Measurements from ENCODE around the gene KEAP1.
A peak's percentile ranks its signal among the peaks of the same experiment; 100 is the strongest.

KEAP1 gene

GRCh38 chr19:10518444-10519361 is 15.5 kb upstream of the KEAP1 start:
- Histone ChIP-seq H3K4me3 (peak overlapping the region; percentile 56 to 74 (median 67)), H3K4me1 (peaks cover 24 to 66% (median 55%) of the 10 kb centered on the region in 10 experiments), H3K9me3 (replicated peaks in 1 of 11) (no peaks in the 10 kb centered on the region), H3K4me2 (peak overlapping the region; percentile 90 to 100 (median 97)), H3K27ac (peak overlapping the region in 2 of 11 experiments; percentile 3 to 20; a peak in 5 of 22 replicates), H3K36me3 (peaks cover 0 to 5% (median 0%) of the 10 kb centered on the region in 11 experiments; a peak in 2 of 22 replicates), H3K9ac (peak overlapping the region in 9 of 11 experiments; percentile 6 to 78 (median 69); a peak in 15 of 22 replicates), H3K27me3 (peaks cover 0 to 35% (median 3%) of the 10 kb centered on the region in 11 experiments; a peak in 7 of 22 replicates), H4K20me1 (no peaks in the 10 kb centered on the region; a peak in 1 of 22 replicates)
- TF ChIP-seq Cebpa-rat (IDR thresholded peaks at IDR 0.05) = no peak

- Histone ChIP-seq H3K27me3 (peaks cover 0 to 36% (median 3%) of the 10 kb centered on the region in 11 experiments; a peak in 7 of 22 replicates), H3K9ac (peak overlapping the region; percentile 42 to 78 (median 68); a peak in 21 of 22 replicates), H3K27ac (peak overlapping the region in 8 of 11 experiments; percentile 1 to 60 (median 28); a peak in 9 of 22 replicates)
Observed at GRCh38 chr19:10517760-10518443, 14.7 kb upstream of the KEAP1 start.

DNA sequence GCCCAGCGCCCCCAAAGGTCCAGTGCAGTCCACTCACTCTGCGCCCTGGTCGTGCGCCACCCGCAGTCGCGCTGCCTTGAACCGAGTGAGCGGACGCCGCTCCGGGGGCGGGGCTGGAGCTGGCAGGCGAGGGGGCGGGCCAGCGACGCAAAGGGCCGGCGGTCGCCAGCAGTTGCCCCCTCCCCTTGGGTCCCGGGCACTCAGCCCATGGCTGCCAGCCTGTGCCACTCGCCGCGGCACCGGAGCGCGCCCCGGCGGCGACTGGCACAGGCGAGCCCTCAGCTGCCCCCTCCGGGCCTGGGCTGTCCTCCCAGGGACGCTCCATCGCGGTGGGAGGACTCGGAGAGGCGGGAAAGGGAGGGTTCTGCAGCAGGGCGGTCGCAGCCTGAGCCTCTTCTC is 14.2 kb upstream of the KEAP1 start, which contains the start of gene S1PR5:
Gene S1PR5, minus strand, starts transcription at position 87 of the 399 bp plus-strand sequence. CDS start 2,436 bp downstream, outside the sequence.
- Histone ChIP-seq H3K4me3 (peak within 1 kb of the TSS; percentile 56 to 74 (median 67)), H3K27me3 (peaks cover 0 to 36% (median 3%) of the 10 kb centered on the region in 11 experiments; a peak in 7 of 22 replicates), H3K9ac (peak within 1 kb of the TSS; percentile 42 to 78 (median 68)), H3K9me3 (replicated peaks in 1 of 11) (no peaks in the 10 kb centered on the region), H3K36me3 (peaks cover 0 to 8% (median 0%) of the 10 kb centered on the region in 11 experiments; a peak in 2 of 22 replicates), H4K20me1 (no peaks in the 10 kb centered on the region; a peak in 1 of 22 replicates), H3K4me2 (peak within 1 kb of the TSS; percentile 90 to 100 (median 97)), H3K4me1 (peaks cover 28 to 75% (median 61%) of the 10 kb centered on the region in 10 experiments), H3K27ac (peak within 1 kb of the TSS in 8 of 11 experiments; percentile 1 to 60 (median 28); a peak in 12 of 22 replicates)
- no peak for TF ChIP-seq Cebpa-rat (IDR thresholded peaks at IDR 0.05)

More at GRCh38 chr19:10517760-10518443, 14.7 kb upstream of the KEAP1 start:
- Histone ChIP-seq H3K4me3 (peak overlapping the region; percentile 56 to 74 (median 67)), H3K36me3 (peaks cover 0 to 8% (median 0%) of the 10 kb centered on the region in 11 experiments; a peak in 2 of 22 replicates), H3K9me3 (replicated peaks in 1 of 11) (no peaks in the 10 kb centered on the region), H3K4me1 (peaks cover 24 to 70% (median 55%) of the 10 kb centered on the region in 10 experiments), H4K20me1 (no peaks in the 10 kb centered on the region; a peak in 1 of 22 replicates), H3K4me2 (peak overlapping the region; percentile 90 to 100 (median 97))
- TF ChIP-seq Cebpa-rat (IDR thresholded peaks at IDR 0.05) = no peak

DNA sequence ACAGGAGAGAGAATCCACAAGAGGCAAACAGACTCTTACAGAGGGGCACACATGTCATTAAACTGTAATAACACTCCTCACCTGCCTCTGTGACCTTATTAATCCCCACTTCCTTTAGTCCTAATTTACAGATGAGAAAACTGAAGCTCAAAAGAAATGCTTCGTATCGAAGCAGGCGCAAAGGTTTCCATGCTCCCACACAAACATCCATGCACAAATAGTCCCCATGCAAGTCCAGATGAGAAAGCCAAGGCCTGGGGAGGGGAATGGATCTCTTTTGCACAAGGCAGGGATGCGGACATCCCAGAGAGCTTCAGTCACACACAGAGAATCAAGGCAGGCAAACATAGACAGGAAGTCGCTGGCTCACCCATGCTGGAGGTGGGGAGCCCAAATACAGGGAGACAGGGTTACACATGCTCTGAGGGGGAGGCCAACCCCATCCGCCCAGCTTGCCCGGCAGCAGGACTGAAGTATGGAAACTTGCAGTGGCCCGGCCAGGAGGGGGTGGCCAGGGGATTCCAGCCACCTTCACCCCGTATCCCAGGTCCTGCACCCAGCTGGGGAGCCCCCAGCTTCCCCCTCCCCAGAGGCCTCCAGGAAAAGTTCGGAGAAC is 13.6 kb upstream of the KEAP1 start:
- no peaks in the 10 kb centered on the region for H3K9me3 ChIP-seq (replicated peaks in 1 of 11)
- no peaks in the 10 kb centered on the region; a peak in 1 of 22 replicates for H4K20me1 ChIP-seq
- peak overlapping the region in 7 of 11 experiments; percentile 12 to 60 (median 38); a peak in 12 of 22 replicates for H3K27ac ChIP-seq
- peaks cover 0 to 36% (median 3%) of the 10 kb centered on the region in 11 experiments; a peak in 7 of 22 replicates for H3K27me3 ChIP-seq
- peak overlapping the region; percentile 90 to 100 (median 97) for H3K4me2 ChIP-seq
- TF ChIP-seq Cebpa-rat (IDR thresholded peaks at IDR 0.05) = no peak
- H3K4me1 ChIP-seq = peaks cover 33 to 81% (median 67%) of the 10 kb centered on the region in 10 experiments
- H3K9ac ChIP-seq = peak overlapping the region; percentile 42 to 78 (median 68); a peak in 21 of 22 replicates
- peaks cover 0 to 8% (median 0%) of the 10 kb centered on the region in 11 experiments; a peak in 2 of 22 replicates for H3K36me3 ChIP-seq
- H3K4me3 ChIP-seq = peak overlapping the region; percentile 56 to 74 (median 67)

GRCh38 chr19:10516064-10516385 is 12.9 kb upstream of the KEAP1 start:
- Histone ChIP-seq H3K4me2 (peak overlapping the region in 9 of 11 experiments; percentile 90 to 99 (median 97); a peak in 18 of 22 replicates), H3K9me3 (replicated peaks in 1 of 11) (no peaks in the 10 kb centered on the region), H4K20me1 (no peaks in the 10 kb centered on the region; a peak in 1 of 22 replicates), H3K27me3 (peaks cover 0 to 36% (median 3%) of the 10 kb centered on the region in 11 experiments; a peak in 7 of 22 replicates), H3K4me3 (0 out of 20 replicates have a peak overlapping the region, but pooled peaks of 1 of the 10 experiments have one; percentile 59), H3K9ac (peak overlapping the region in 5 of 11 experiments; percentile 2 to 78 (median 37); a peak in 6 of 22 replicates), H3K27ac (no peak overlapping the region), H3K36me3 (peaks cover 0 to 8% (median 0%) of the 10 kb centered on the region in 11 experiments; a peak in 2 of 22 replicates), H3K4me1 (peaks cover 33 to 88% (median 71%) of the 10 kb centered on the region in 10 experiments)
- TF ChIP-seq Cebpa-rat (IDR thresholded peaks at IDR 0.05) = no peak

GRCh38 chr19:10514211-10515145 is 11.3 kb upstream of the KEAP1 start:
- Histone ChIP-seq H3K36me3 (peaks cover 0 to 8% (median 0%) of the 10 kb centered on the region in 11 experiments; a peak in 2 of 22 replicates), H3K27me3 (peaks cover 0 to 33% (median 3%) of the 10 kb centered on the region in 11 experiments; a peak in 7 of 22 replicates), H3K27ac (no peak overlapping the region), H4K20me1 (no peaks in the 10 kb centered on the region; a peak in 1 of 22 replicates), H3K9me3 (replicated peaks in 1 of 11) (no peaks in the 10 kb centered on the region), H3K4me1 (peaks cover 33 to 95% (median 84%) of the 10 kb centered on the region in 10 experiments), H3K4me3 (no peak overlapping the region), H3K4me2 (peak overlapping the region in 9 of 11 experiments; percentile 1 to 99 (median 95); a peak in 13 of 22 replicates), H3K9ac (peak overlapping the region in 2 of 11 experiments; percentile 46 to 78; a peak in 2 of 22 replicates)
- TF ChIP-seq Cebpa-rat (IDR thresholded peaks at IDR 0.05) = no peak

- no peaks in the 10 kb centered on the region for H3K9me3 ChIP-seq (replicated peaks in 1 of 11)
- no peak overlapping the region for H3K4me3 ChIP-seq
- H3K4me1 ChIP-seq = peaks cover 25 to 90% (median 74%) of the 10 kb centered on the region in 10 experiments
- H3K36me3 ChIP-seq = peaks cover 0 to 8% (median 0%) of the 10 kb centered on the region in 11 experiments; a peak in 2 of 22 replicates
- no peaks in the 10 kb centered on the region; a peak in 1 of 22 replicates for H4K20me1 ChIP-seq
- TF ChIP-seq Cebpa-rat (IDR thresholded peaks at IDR 0.05) = no peak
- no peak overlapping the region for H3K27ac ChIP-seq
- H3K9ac ChIP-seq = no peak overlapping the region
- peaks cover 0 to 21% (median 0%) of the 10 kb centered on the region in 11 experiments; a peak in 3 of 22 replicates for H3K27me3 ChIP-seq
- peak overlapping the region in 3 of 11 experiments; percentile 16 to 65 (median 30); a peak in 2 of 22 replicates for H3K4me2 ChIP-seq
Observed at GRCh38 chr19:10513223-10513622, 10.1 kb upstream of the KEAP1 start.

All from BLaER1 treated with 17β-estradiol and CSF1 and Interleukin-3, amounts not matched to agents 10 nM and 100 nM (cell line).